Ascending aorta (tissue), 2 donors: Measurements from ENCODE around the gene CLSTN2. TPM values are rescaled to one million over a fixed set of nuclear protein-coding genes. Genes with fewer than 3 reads are reported as not detected.

Source experiments
- DNase-seq, 2 donors: peaks; one replicate each; pipeline ENCODE4 v3.0.0-alpha.2; 2019; ENCODE audit warnings: low spot score in 2 of 2
- H3K27ac ChIP-seq, 2 donors: fragments of 200-600 bp; sonication (generic); one replicate each; pipeline ENCODE4 v1.5.1; 2016 to 2017; ENCODE audit warnings: mild to moderate bottlenecking in 1 of 2
- H3K27me3 ChIP-seq: fragments of 200-600 bp; sonication (generic); one replicate; pipeline ENCODE4 v1.5.1; 2017
- H3K36me3 ChIP-seq, 2 donors: fragments of 200-600 bp; sonication (generic); one replicate each; pipeline ENCODE4 v1.5.1; 2016
- H3K4me1 ChIP-seq, 2 donors: fragments of 200-600 bp; sonication (generic); one replicate each; pipeline ENCODE4 v1.5.1; 2016 to 2017; ENCODE audit warnings: mild to moderate bottlenecking in 1 of 2
- H3K4me3 ChIP-seq, 2 donors: fragments of 200-600 bp; sonication (generic); one replicate each; pipeline ENCODE4 v1.5.1; 2016 to 2017; ENCODE audit warnings: mild to moderate bottlenecking in 1 of 2
- H3K9me3 ChIP-seq, 2 donors: fragments of 200-600 bp; sonication (generic); one replicate each; pipeline ENCODE4 v1.5.1; 2016
- intact Hi-C: fragments of 100-400 bp; cut with DNase I; formaldehyde crosslinking; loops from one replicate; pipeline ENCODE4 v1.15.1; 2023
- total RNA-seq: library from RNA; depleted of rRNA; stranded (reverse); fragments of >200 nt; gene quantifications from one replicate; pipeline ENCODE4 v1.1.0, GENCODE V29; 2016
- TF ChIP-seq, protein P1 (sequence below), 3 experiments: fragments of 200-600 bp in 2 of 3; fragments of 450-650 bp in 1 of 3; sonication (generic) in 2 of 3; IDR thresholded peaks; one replicate each; pipeline ENCODE4 v1.5.1; 2016 to 2019; ENCODE audit warnings: antibody characterized with exemption in 3 of 3, mild to moderate bottlenecking in 1 of 3, moderate library complexity in 1 of 3

Gene CLSTN2
- total RNA-seq, 1 donor from 2014 or later: 65.8 TPM

- no peak for DNase-seq
- TF ChIP-seq, protein P1, sequence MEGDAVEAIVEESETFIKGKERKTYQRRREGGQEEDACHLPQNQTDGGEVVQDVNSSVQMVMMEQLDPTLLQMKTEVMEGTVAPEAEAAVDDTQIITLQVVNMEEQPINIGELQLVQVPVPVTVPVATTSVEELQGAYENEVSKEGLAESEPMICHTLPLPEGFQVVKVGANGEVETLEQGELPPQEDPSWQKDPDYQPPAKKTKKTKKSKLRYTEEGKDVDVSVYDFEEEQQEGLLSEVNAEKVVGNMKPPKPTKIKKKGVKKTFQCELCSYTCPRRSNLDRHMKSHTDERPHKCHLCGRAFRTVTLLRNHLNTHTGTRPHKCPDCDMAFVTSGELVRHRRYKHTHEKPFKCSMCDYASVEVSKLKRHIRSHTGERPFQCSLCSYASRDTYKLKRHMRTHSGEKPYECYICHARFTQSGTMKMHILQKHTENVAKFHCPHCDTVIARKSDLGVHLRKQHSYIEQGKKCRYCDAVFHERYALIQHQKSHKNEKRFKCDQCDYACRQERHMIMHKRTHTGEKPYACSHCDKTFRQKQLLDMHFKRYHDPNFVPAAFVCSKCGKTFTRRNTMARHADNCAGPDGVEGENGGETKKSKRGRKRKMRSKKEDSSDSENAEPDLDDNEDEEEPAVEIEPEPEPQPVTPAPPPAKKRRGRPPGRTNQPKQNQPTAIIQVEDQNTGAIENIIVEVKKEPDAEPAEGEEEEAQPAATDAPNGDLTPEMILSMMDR (IDR thresholded peaks at IDR 0.05): no peak
- no peak overlapping the region for H3K27ac ChIP-seq
- H3K36me3 ChIP-seq: no peaks in the 10 kb centered on the region
- H3K4me1 ChIP-seq: no peaks in the 10 kb centered on the region
- H3K4me3 ChIP-seq: no peak overlapping the region
- no peaks in the 10 kb centered on the region for H3K9me3 ChIP-seq
- intact Hi-C loops: no loop called here
- no peaks in the 10 kb centered on the region for H3K27me3 ChIP-seq
These were observed 235.6 kb downstream of the CLSTN2 start for GRCh38 chr3:140170612-140171011.

DNA sequence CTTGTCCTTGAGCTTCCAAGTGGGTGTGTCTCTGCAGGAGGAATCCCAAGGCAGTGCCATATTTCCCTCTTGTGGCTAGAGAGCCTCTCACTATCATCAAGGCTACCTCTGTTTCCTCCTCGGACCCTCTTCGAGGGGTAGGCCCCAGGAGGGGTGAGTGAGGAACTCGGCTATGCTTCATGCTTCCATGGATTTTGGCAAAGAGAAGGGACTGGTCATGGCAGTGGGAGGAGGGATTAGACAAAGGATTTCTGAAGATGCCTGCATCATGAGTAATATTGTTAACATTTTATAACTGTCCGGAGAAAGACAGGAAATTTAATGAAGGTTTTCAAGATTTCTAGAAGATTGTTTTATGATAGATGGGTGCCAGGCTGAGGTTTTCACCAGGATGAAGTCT, 241.5 kb downstream of the CLSTN2 start:
- Histone ChIP-seq H3K27me3 (no peaks in the 10 kb centered on the region), H3K9me3 (no peaks in the 10 kb centered on the region), H3K27ac (no peak overlapping the region), H3K4me1 (no peaks in the 10 kb centered on the region), H3K36me3 (no peaks in the 10 kb centered on the region), H3K4me3 (no peak overlapping the region)
- TF ChIP-seq, protein P1 (IDR thresholded peaks at IDR 0.05): no peak
- intact Hi-C loops: no loop called here
- no peak for DNase-seq

DNA sequence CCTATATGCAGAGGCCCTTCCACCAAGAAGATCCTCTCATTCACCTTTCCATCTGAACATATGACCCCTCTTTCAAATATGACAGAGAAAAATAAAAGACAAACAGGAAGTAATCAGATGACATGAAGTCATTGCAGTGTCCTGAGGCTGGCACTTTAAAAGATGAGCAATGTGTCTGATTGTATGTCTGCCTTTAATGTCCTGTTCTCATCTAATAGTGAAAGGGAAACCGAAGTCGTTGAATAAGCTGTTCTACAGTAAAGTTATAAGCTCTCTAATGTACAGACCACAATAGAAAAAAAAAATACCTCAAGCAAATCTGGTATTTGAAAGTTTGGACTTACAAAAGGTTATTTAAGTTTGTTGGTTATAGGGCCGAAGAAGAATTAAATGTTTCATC, 243.0 kb downstream of the CLSTN2 start:
- TF ChIP-seq, protein P1 (IDR thresholded peaks at IDR 0.05): no peak
- no peak overlapping the region for H3K4me3 ChIP-seq
- no peak overlapping the region for H3K27ac ChIP-seq
- DNase-seq: no peak
- H3K36me3 ChIP-seq: no peaks in the 10 kb centered on the region
- H3K9me3 ChIP-seq: no peaks in the 10 kb centered on the region
- no peaks in the 10 kb centered on the region for H3K4me1 ChIP-seq
- no peaks in the 10 kb centered on the region for H3K27me3 ChIP-seq
- intact Hi-C loops: no loop called here

- intact Hi-C loops: no loop called here
- H3K27ac ChIP-seq: no peak overlapping the region
- TF ChIP-seq, protein P1 (IDR thresholded peaks at IDR 0.05): no peak
These were observed 243.5 kb downstream of the CLSTN2 start for GRCh38 chr3:140178482-140178881.

GRCh38 chr3:140180603-140181002, 245.6 kb downstream of the CLSTN2 start:
- Histone ChIP-seq H3K9me3 (no peaks in the 10 kb centered on the region), H3K27me3 (no peaks in the 10 kb centered on the region), H3K36me3 (no peaks in the 10 kb centered on the region), H3K4me3 (no peak overlapping the region), H3K27ac (no peak overlapping the region), H3K4me1 (peaks cover 0 to 4% of the 10 kb centered on the region in 2 donors)
- DNase-seq: no peak
- intact Hi-C loops: no loop called here
- TF ChIP-seq, protein P1 (IDR thresholded peaks at IDR 0.05): no peak

More at GRCh38 chr3:140178482-140178881, 243.5 kb downstream of the CLSTN2 start:
- no peaks in the 10 kb centered on the region for H3K36me3 ChIP-seq
- no peaks in the 10 kb centered on the region for H3K9me3 ChIP-seq
- H3K4me1 ChIP-seq: no peaks in the 10 kb centered on the region
- H3K27me3 ChIP-seq: no peaks in the 10 kb centered on the region
- no peak overlapping the region for H3K4me3 ChIP-seq
- no peak for DNase-seq

- H3K36me3 ChIP-seq: no peaks in the 10 kb centered on the region
- intact Hi-C loops: no loop called here
- no peaks in the 10 kb centered on the region for H3K27me3 ChIP-seq
- TF ChIP-seq, protein P1 (IDR thresholded peaks at IDR 0.05): no peak
- no peak for DNase-seq
- H3K4me3 ChIP-seq: no peak overlapping the region
- H3K9me3 ChIP-seq: no peaks in the 10 kb centered on the region
- peak overlapping the region; percentile 72 to 86 for H3K27ac ChIP-seq
- peaks cover 5 to 13% of the 10 kb centered on the region in 2 donors for H3K4me1 ChIP-seq
These were observed 250.4 kb downstream of the CLSTN2 start for GRCh38 chr3:140185375-140185774.
